Measurements from ENCODE around the gene PEA15.

PEA15 gene

DNA sequence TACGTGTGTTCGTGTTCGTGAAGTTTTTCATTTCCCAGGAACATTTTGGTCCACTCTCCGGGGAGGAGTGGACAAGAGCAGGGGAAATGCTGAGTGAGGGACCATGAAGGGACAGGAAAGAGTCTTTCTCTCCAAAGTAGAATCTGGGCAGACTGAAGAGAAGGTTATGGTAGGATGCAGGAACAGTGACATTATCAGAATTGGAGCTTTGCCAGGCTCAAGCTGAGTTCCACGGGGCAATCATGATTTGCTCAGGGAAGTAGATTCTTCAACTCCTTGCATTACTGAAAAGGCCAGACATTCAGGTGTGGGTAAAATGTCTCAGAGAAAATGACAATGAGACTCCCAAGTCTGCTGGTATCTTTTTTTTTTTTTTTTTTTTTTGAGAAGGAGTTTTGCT, 37.2 kb upstream of the PEA15 start:
- H3K4me3 ChIP-seq (ENCODE audit: low read length) = no peak overlapping the region
- H2AFZ ChIP-seq (ENCODE audit: low read depth, low read length) = no peak overlapping the region
- no peaks in the 10 kb centered on the region for H3K9me3 ChIP-seq (ENCODE audit: low read length)
- peaks cover 40% of the 10 kb centered on the region for H3K4me1 ChIP-seq (ENCODE audit: insufficient read depth, low read length)
- H3K36me3 ChIP-seq (ENCODE audit: insufficient read depth, low read length) = no peaks in the 10 kb centered on the region
- peaks cover 11% of the 10 kb centered on the region for H3K27me3 ChIP-seq (ENCODE audit: insufficient read depth, low read length)

- H3K4me3 ChIP-seq (ENCODE audit: low read length) = no peak overlapping the region
- H3K27me3 ChIP-seq (ENCODE audit: insufficient read depth, low read length) = peaks cover 11% of the 10 kb centered on the region
- H3K36me3 ChIP-seq (ENCODE audit: insufficient read depth, low read length) = no peaks in the 10 kb centered on the region
- no peaks in the 10 kb centered on the region for H3K9me3 ChIP-seq (ENCODE audit: low read length)
- peaks cover 40% of the 10 kb centered on the region for H3K4me1 ChIP-seq (ENCODE audit: insufficient read depth, low read length)
- no peak overlapping the region for H2AFZ ChIP-seq (ENCODE audit: low read depth, low read length)
Observed at GRCh38 chr1:160168609-160169369, 36.4 kb upstream of the PEA15 start.

GRCh38 chr1:160169553-160170399, 35.4 kb upstream of the PEA15 start:
- no peak overlapping the region for H2AFZ ChIP-seq (ENCODE audit: low read depth, low read length)
- H3K4me3 ChIP-seq (ENCODE audit: low read length) = no peak overlapping the region
- H3K27me3 ChIP-seq (ENCODE audit: insufficient read depth, low read length) = peaks cover 11% of the 10 kb centered on the region
- no peaks in the 10 kb centered on the region for H3K36me3 ChIP-seq (ENCODE audit: insufficient read depth, low read length)
- peaks cover 40% of the 10 kb centered on the region for H3K4me1 ChIP-seq (ENCODE audit: insufficient read depth, low read length)
- H3K9me3 ChIP-seq (ENCODE audit: low read length) = no peaks in the 10 kb centered on the region

DNA sequence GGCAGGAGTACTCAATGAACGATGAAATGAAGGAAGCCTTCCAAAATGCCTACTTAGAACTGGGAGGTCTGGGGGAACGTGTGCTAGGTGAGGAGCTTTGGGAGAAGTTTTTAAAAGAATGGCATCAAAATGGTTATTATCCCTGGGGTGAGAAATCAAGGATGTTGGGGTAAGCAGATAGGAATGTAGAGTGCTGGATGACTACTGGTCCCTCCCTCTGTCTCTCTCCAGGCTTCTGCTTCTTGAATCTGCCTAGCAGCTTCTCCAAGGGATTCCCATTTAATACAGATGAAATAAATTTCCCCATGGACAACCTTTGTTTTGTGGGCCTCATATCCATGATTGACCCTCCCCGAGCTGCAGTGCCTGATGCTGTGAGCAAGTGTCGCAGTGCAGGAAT, 33.8 kb upstream of the PEA15 start:
- Histone ChIP-seq H2AFZ (ENCODE audit: low read depth, low read length) (no peak overlapping the region), H3K36me3 (ENCODE audit: insufficient read depth, low read length) (no peaks in the 10 kb centered on the region), H3K9me3 (ENCODE audit: low read length) (peaks cover under 1% of the 10 kb centered on the region), H3K27me3 (ENCODE audit: insufficient read depth, low read length) (peaks cover 11% of the 10 kb centered on the region), H3K4me3 (ENCODE audit: low read length) (no peak overlapping the region), H3K4me1 (ENCODE audit: insufficient read depth, low read length) (peaks cover 40% of the 10 kb centered on the region)

- H3K9me3 ChIP-seq (ENCODE audit: low read length) = peaks cover 2% of the 10 kb centered on the region
- no peak overlapping the region for H2AFZ ChIP-seq (ENCODE audit: low read depth, low read length)
- peaks cover 40% of the 10 kb centered on the region for H3K4me1 ChIP-seq (ENCODE audit: insufficient read depth, low read length)
- H3K4me3 ChIP-seq (ENCODE audit: low read length) = no peak overlapping the region
- no peaks in the 10 kb centered on the region for H3K36me3 ChIP-seq (ENCODE audit: insufficient read depth, low read length)
- peaks cover 11% of the 10 kb centered on the region for H3K27me3 ChIP-seq (ENCODE audit: insufficient read depth, low read length)
Observed at GRCh38 chr1:160171980-160172379, 33.2 kb upstream of the PEA15 start.

DNA sequence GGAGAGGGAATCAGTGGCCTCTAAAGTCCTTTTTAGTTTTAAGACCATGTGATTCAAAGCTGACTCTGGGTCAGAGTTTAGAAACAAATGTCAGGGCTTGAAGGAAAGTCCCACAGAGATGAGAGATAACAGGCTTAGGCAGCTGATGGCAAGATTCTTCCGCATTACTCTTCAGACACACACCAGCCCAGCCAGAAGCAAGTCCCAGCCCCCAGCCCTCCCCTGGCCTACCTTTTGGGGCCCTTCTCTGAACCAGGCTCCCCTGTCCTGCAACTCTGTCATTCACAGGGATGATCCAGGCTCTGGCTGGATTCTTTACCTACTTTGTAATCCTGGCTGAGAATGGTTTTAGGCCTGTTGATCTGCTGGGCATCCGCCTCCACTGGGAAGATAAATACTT, 28.0 kb upstream of the PEA15 start:
- Histone ChIP-seq H2AFZ (ENCODE audit: low read depth, low read length) (no peak overlapping the region), H3K4me1 (ENCODE audit: insufficient read depth, low read length) (peaks cover 3% of the 10 kb centered on the region), H3K27me3 (ENCODE audit: insufficient read depth, low read length) (no peaks in the 10 kb centered on the region), H3K4me3 (ENCODE audit: low read length) (no peak overlapping the region), H3K9me3 (ENCODE audit: low read length) (peaks cover 2% of the 10 kb centered on the region), H3K36me3 (ENCODE audit: insufficient read depth, low read length) (no peaks in the 10 kb centered on the region)

- Histone ChIP-seq H3K4me1 (ENCODE audit: insufficient read depth, low read length) (no peaks in the 10 kb centered on the region), H3K4me3 (ENCODE audit: low read length) (no peak overlapping the region), H2AFZ (ENCODE audit: low read depth, low read length) (no peak overlapping the region), H3K36me3 (ENCODE audit: insufficient read depth, low read length) (no peaks in the 10 kb centered on the region), H3K27me3 (ENCODE audit: insufficient read depth, low read length) (no peaks in the 10 kb centered on the region), H3K9me3 (ENCODE audit: low read length) (peaks cover 2% of the 10 kb centered on the region)
Observed at GRCh38 chr1:160177667-160178066, 27.5 kb upstream of the PEA15 start.

GRCh38 chr1:160178731-160179130, 26.5 kb upstream of the PEA15 start:
- H3K4me3 ChIP-seq (ENCODE audit: low read length) = no peak overlapping the region
- no peaks in the 10 kb centered on the region for H3K4me1 ChIP-seq (ENCODE audit: insufficient read depth, low read length)

GRCh38 chr1:160179336-160179735, 25.8 kb upstream of the PEA15 start:
- Histone ChIP-seq H3K4me1 (ENCODE audit: insufficient read depth, low read length) (no peaks in the 10 kb centered on the region), H3K9me3 (ENCODE audit: low read length) (peaks cover 2% of the 10 kb centered on the region), H2AFZ (ENCODE audit: low read depth, low read length) (no peak overlapping the region), H3K36me3 (ENCODE audit: insufficient read depth, low read length) (no peaks in the 10 kb centered on the region), H3K4me3 (ENCODE audit: low read length) (no peak overlapping the region), H3K27me3 (ENCODE audit: insufficient read depth, low read length) (no peaks in the 10 kb centered on the region)

More at GRCh38 chr1:160178731-160179130, 26.5 kb upstream of the PEA15 start:
- Histone ChIP-seq H3K36me3 (ENCODE audit: insufficient read depth, low read length) (no peaks in the 10 kb centered on the region), H2AFZ (ENCODE audit: low read depth, low read length) (no peak overlapping the region), H3K9me3 (ENCODE audit: low read length) (peaks cover 2% of the 10 kb centered on the region), H3K27me3 (ENCODE audit: insufficient read depth, low read length) (no peaks in the 10 kb centered on the region)

- no peak overlapping the region for H2AFZ ChIP-seq (ENCODE audit: low read depth, low read length)
- H3K4me3 ChIP-seq (ENCODE audit: low read length) = no peak overlapping the region
- no peaks in the 10 kb centered on the region for H3K36me3 ChIP-seq (ENCODE audit: insufficient read depth, low read length)
- no peaks in the 10 kb centered on the region for H3K9me3 ChIP-seq (ENCODE audit: low read length)
- no peaks in the 10 kb centered on the region for H3K27me3 ChIP-seq (ENCODE audit: insufficient read depth, low read length)
- H3K4me1 ChIP-seq (ENCODE audit: insufficient read depth, low read length) = peaks cover 2% of the 10 kb centered on the region
Observed at GRCh38 chr1:160186246-160186645, 18.9 kb upstream of the PEA15 start.

- Histone ChIP-seq H2AFZ (ENCODE audit: low read depth, low read length) (no peak overlapping the region), H3K27me3 (ENCODE audit: insufficient read depth, low read length) (no peaks in the 10 kb centered on the region), H3K36me3 (ENCODE audit: insufficient read depth, low read length) (no peaks in the 10 kb centered on the region), H3K9me3 (ENCODE audit: low read length) (no peaks in the 10 kb centered on the region), H3K4me1 (ENCODE audit: insufficient read depth, low read length) (peaks cover 2% of the 10 kb centered on the region), H3K4me3 (ENCODE audit: low read length) (no peak overlapping the region)
Observed at GRCh38 chr1:160186729-160187128, 18.5 kb upstream of the PEA15 start.

- Histone ChIP-seq H3K4me3 (ENCODE audit: low read length) (no peak overlapping the region), H2AFZ (ENCODE audit: low read depth, low read length) (no peak overlapping the region), H3K27me3 (ENCODE audit: insufficient read depth, low read length) (no peaks in the 10 kb centered on the region), H3K9me3 (ENCODE audit: low read length) (no peaks in the 10 kb centered on the region), H3K4me1 (ENCODE audit: insufficient read depth, low read length) (peaks cover 2% of the 10 kb centered on the region), H3K36me3 (ENCODE audit: insufficient read depth, low read length) (no peaks in the 10 kb centered on the region)
Observed at GRCh38 chr1:160187407-160187806, 17.8 kb upstream of the PEA15 start.

DNA sequence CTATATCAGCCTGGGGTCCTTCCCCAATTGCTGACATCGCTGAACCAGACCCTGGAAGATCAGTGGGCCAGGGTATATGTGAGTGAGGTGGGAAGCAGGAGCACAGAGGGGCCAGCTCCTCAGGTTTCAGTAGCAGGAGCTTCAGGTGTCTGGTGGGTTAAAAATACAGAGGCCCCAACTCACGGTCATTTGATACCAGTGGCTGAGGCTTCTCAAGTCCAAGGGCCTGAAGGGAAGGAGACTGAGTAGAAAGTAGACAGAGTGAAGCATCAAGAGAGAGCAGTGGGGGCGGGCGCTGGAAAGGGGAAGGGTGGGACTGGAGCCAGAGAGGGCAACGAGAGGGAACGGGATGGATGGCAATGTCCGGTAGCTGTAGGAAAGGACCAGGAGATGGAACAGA, 16.8 kb upstream of the PEA15 start:
- Histone ChIP-seq H3K4me1 (ENCODE audit: insufficient read depth, low read length) (peaks cover 7% of the 10 kb centered on the region), H3K27me3 (ENCODE audit: insufficient read depth, low read length) (no peaks in the 10 kb centered on the region), H3K4me3 (ENCODE audit: low read length) (no peak overlapping the region), H3K9me3 (ENCODE audit: low read length) (no peaks in the 10 kb centered on the region), H3K36me3 (ENCODE audit: insufficient read depth, low read length) (no peaks in the 10 kb centered on the region), H2AFZ (ENCODE audit: low read depth, low read length) (no peak overlapping the region)

Data from neuron (in vitro differentiated cells).